Amygdala (tissue), 56 donors: Measurements from ENCODE around the gene SETSIP.
"Not testable (repeated sequence)": the region's sequence is repeated elsewhere in the genome, so short reads cannot be mapped to it uniquely, and the experiment has no call there.

Experiments
- DNase-seq, 56 donors: peaks; one replicate each; lab custom pipeline; 2025; lab: John Stamatoyannopoulos, UW

The SETSIP gene

GRCh38 chr1:92075311-92075710, at the start of gene SETSIP:
SETSIP (minus strand) TSS chr1:92075411; CDS start chr1:92075411, 0 bp downstream.
- DNase-seq, result no peak

- DNase-seq, result no peak
Observed at GRCh38 chr1:92123868-92124267, 48.7 kb upstream of the SETSIP start.

GRCh38 chr1:92118826-92119225, 43.6 kb upstream of the SETSIP start:
- DNase-seq, result no peak

GRCh38 chr1:92117526-92117925, 42.3 kb upstream of the SETSIP start:
- no peak for DNase-seq

GRCh38 chr1:92108631-92109030, 33.4 kb upstream of the SETSIP start:
- no peak for DNase-seq

GRCh38 chr1:92105546-92106081, 30.4 kb upstream of the SETSIP start:
- DNase-seq, result no peak

GRCh38 chr1:92096317-92096716, 21.1 kb upstream of the SETSIP start:
- no peak for DNase-seq

- DNase-seq, result peak in 3 of 56 donors; percentile 2 to 3 (median 2)
Observed at GRCh38 chr1:92095874-92096273, 20.7 kb upstream of the SETSIP start.

- DNase-seq, result no peak
Observed at GRCh38 chr1:92094595-92094994, 19.4 kb upstream of the SETSIP start.

GRCh38 chr1:92094090-92094489, 18.9 kb upstream of the SETSIP start:
- no peak for DNase-seq

GRCh38 chr1:92091625-92092024, 16.4 kb upstream of the SETSIP start:
- DNase-seq, result no peak

- no peak for DNase-seq
Observed at GRCh38 chr1:92087542-92087941, 12.3 kb upstream of the SETSIP start.

- no peak for DNase-seq
Observed at GRCh38 chr1:92085727-92086126, 10.5 kb upstream of the SETSIP start.

GRCh38 chr1:92084651-92085050, 9.4 kb upstream of the SETSIP start:
- no peak for DNase-seq

- DNase-seq, result no peak
Observed at GRCh38 chr1:92081031-92081430, 5.8 kb upstream of the SETSIP start.

- peak; percentile 37 to 88 (median 66) for DNase-seq
Observed at GRCh38 chr1:92080128-92080985, 5.1 kb upstream of the SETSIP start, which contains the start of gene BTBD8. BTBD8 (plus strand) TSS chr1:92080345; CDS start chr1:92080572, 227 bp downstream.

- DNase-seq, result no peak
Observed at GRCh38 chr1:92079441-92079840, 4.2 kb upstream of the SETSIP start.

GRCh38 chr1:92078077-92078476, 2.9 kb upstream of the SETSIP start:
- not testable (repeated sequence) for DNase-seq

GRCh38 chr1:92076363-92076762, 1.2 kb upstream of the SETSIP start:
- no peak for DNase-seq

GRCh38 chr1:92074446-92074845, 765 bp downstream of the SETSIP start:
- not testable (repeated sequence) for DNase-seq

GRCh38 chr1:92070892-92071291, 4.3 kb downstream of the SETSIP start:
- DNase-seq, result no peak

- DNase-seq, result no peak
Observed at GRCh38 chr1:92066321-92066720, 8.9 kb downstream of the SETSIP start.
